ENCODE measurements around the gene TBC1D14.
A peak's percentile ranks its signal among the peaks of the same experiment; 100 is the strongest.

TBC1D14 gene

DNA sequence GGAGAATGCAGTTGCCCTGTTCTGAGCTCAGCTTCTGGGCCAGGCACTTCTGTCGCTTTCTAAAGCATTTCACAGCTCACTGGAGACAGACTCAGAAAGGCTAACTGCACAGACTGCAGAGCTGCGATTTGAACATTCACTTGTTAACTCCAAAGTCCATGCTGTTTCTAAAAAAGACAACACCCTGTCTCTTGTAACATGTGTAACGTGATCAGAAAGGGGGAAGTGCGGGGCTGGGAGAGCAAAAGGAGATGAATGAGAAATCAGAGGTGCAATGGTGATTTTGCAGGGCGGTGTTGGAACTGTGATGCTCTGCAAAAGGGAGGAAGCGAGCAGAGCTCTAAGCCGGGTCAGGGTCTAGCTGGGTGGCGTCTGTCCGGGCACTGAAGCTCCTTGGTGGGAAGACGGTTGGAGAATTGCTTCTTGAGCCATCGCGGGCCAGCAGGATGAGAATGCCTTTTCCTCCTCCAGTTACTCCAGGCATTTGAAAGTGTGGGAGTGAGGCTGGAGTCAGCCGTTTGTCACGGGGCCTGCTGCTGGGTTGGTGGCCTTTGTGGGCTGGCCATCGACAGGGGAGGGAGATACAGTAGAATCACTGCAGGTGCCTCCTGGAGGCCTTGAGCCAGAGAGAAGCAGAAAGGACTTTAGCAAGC lies 20.3 kb downstream of the TBC1D14 start:
- DNase-seq (ENCODE audit: low spot score), result no peak

DNA sequence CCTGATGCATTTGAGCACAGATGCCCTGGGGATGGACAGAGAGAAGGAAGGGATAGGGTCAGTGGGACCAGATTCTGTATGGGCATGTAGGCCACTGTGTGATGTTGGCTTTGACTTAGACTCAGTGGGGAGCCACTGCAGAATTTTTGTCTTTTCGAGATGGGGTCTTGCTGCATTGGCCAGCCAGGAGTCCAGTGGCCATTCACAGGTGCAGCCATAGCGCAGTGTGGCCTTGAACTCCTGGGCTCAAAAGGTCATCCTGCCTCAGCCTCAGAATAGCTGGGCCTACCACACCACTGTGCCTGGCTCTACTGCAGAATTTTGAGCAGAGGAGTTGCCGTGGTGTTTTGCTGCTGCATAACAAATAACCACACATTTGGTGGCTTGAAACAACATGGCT lies 22.8 kb downstream of the TBC1D14 start:
- DNase-seq (ENCODE audit: low spot score), result no peak

DNA sequence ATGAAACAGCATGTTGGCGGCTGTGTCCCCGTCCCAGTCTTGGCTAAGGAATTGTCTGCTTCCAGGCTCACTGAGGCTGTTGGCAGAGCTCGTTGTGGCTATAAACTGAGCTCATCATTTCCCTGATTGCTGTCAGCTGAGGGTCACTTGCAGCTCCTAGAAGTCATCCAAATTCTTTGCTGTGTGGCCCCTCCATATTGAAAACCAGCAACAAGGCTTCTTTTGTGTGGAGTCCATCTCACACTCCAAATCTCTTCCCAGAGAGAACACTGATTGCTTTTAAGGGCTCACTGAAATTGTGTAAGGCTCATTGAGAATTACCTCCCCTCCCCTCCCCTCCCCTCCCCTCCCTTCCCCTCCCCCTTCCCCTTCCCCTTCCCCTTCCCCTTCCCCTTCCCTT lies 23.3 kb downstream of the TBC1D14 start:
- DNase-seq (ENCODE audit: low spot score), result no peak

DNA sequence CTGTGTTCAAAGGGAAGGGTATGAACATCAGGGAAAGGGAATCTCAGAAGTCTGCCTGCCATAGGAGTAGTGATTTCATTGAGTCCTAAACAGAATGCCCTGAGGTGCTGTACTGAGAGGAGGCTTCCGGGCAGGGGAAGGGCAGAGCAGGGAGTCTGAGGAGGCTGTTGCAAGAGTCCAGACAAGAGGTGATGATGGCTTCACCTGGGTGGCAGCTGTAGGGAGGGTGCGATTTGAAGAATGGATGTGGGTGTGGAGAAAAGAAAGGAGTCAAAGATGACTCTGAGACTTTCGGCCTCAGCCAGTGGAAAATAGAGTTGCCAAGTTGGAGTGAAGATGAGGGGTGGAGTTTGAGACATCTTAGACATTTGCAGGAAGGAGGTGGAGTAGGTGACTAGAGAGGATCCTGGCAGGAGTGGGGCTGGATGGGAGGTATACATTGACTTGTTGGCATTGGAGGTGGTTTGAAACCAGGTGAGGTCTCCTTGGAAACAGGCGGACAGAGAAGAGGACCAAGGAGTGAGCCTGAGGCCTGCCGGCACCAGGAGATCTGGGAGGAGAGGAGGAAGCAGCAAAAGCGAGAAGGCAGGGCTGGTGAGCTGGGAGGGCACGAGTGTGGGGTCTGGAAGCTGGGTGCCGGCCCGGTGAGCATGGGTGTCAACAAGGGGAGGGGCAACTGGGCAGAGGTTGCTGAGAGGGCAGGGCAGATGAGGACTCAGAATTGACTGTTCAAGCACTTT lies 24.2 kb downstream of the TBC1D14 start:
- no peak for DNase-seq (ENCODE audit: low spot score)

DNA sequence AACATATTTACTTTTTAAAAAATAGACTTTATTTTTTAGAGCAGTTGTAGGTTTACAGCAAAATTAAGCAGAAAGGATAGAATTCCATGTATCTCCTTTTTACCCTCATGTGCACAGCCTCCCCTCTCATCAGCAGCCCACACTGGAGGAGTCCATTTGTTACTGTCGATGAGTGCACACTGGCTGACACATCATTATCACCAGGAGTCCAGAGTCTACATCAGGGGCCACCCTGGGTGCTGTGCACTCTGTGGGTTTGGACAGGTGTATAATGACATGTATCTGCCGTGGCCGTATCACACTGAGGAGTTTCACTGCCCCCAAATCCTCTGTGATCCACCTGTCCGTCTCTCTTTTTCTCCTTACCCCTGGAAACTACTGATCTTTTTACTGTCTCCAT lies 26.3 kb downstream of the TBC1D14 start:
- no peak for DNase-seq (ENCODE audit: low spot score)

DNA sequence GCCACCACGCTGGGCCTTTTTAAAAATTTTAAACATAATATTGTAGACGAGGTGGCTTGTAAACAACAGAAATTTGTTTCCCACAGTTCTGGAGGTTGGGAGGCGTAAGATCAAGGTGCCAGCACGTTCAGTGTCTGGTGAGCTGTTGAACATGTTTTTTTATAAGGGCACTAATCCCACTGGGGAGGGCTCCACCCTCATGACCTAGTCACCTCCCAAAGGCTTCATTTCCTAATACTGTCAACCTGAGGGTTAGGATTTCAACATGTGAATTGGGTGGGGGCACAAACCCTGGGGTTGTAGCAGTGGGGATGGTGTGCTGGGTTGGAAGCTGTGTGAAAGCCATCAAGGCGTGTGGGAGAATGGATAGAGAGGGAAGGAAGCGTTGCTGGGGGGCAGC lies 27.6 kb downstream of the TBC1D14 start:
- DNase-seq (ENCODE audit: low spot score), result no peak

DNA sequence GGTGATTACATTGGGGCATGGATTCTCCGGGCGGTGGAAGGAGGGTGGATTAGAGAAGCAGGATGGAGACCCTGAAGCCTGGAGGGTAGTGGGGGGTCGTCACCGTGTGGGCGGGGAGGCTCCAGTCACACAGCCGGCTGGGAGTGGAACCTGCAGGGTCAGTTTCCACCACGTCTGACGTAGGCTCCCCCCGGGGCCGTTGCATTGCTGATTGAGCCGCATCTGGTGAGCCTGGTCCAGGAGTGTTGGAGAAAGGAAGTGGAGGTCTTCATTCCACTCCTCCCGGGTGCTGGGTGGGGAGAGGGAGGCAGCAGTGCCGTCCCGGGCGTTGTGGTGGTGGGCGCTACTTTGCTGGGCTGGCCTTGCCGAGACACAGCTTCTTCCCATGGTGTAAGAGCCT lies 28.1 kb downstream of the TBC1D14 start:
- no peak for DNase-seq (ENCODE audit: low spot score)

DNA sequence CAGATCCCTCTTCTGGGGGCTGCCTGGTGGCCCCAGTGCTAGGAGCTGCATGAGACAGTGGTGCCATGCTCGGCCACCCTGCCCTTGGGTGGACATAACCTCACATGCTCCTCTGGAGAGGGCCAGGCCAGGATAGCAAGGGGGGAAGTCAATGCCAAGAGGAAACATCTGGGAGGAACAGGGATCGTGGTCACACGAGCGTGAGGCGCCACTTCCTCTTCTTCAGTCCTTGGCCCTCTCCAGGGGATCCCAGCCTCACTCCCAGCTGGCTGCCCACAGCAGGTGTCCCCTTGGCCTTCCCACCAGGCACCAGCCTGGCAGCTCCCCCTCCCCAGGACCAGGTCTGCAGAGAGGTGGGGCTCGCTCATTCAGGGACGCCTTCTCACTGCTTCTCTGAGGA lies 28.6 kb downstream of the TBC1D14 start:
- no peak for DNase-seq (ENCODE audit: low spot score)

DNA sequence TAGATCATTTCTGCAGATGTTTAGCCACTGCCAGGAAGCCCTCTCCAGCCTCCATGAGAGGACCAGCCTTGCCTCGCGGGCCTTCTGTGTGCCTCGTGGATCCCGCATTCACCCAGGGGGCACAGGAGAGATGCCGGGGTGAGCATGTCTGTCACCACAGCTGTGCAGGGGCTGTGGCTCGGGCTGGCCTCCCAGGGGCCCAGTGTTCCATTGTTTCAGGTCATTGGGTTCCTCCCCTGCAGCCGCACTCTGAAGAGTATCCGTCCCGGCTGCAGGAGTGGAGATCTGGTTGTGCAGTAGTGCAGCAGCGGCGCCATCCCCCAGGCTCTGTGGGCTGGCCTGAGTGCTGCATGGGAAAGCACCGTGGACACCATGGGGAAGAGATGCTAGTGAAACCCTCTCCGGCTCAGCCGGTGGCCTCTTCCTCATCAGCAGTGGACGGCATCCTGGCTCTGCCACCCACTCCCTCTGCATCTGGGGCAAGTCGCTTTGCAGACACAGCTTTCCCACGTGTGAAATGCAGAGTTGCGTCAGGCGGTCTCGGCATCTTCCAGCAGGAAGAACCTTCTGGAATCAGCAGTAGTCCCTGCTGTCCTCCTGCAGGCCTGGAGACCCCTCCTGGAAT lies 29.1 kb downstream of the TBC1D14 start:
- no peak for DNase-seq (ENCODE audit: low spot score)

DNA sequence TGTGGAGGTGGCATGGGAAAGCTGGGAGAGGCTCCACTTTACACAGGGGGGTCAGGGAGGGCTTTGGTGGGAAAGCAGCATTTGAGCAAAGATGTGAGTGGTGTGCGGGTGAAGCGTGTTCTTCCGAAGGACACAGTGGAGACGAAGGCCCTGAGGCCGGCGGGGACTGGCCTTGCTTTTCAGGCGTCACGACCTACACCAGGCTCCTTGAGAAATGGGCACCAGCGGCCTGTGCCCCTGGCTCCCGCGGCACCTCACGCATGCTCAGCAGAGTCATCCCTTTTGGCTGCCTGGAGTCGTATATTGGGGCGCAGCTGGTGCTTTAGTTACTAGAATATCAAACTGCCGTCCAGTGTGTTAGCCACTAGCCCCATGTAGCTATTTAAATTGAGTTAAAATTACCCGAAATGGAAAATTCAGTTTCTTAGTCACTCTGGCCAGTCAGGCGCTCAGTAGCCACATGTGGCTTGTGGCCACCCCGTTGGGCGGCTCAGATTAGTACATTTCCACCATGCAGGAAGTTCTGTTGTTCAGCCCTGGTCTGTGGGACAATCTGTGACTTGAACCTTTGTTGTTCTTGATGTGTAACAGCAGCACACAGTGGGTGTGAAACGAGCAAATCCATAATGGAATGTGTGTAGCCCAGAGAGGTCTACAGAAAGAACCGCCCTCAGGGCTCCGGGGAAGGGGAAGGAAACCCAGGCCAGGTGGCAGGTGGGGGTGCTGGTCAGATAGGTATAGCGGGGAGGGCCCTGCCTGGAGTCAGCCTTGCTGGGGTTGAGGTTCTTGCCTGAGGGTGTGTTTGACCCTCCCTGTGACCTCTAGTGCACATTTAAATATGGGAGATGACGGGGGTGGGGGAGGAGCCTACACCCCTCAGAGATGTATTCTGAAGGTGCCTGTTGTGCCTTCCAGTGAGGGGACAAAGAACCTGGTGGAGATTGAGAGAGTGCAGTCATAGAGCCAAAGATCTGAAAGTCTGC lies 30.4 kb downstream of the TBC1D14 start:
- no peak for DNase-seq (ENCODE audit: low spot score)

DNA sequence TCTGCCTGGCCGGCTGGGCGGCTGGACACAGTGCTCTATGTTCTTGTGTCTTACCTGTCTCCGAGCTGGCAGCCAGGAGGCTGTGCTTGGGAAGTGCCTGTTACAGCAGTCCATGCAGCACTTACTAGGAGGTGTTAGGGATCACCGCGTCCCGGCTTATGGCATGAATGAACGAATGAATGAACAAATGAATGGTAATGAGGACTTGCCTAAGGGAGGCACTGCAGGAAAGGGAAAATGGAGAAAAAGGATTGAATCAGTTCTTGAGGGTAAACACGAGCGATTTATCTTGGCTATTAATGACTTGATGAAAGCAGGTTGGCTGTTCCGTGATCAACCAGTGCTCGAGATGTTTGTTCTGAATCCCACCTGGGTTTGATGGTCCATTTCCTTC lies 31.1 kb downstream of the TBC1D14 start:
- DNase-seq (ENCODE audit: low spot score), result no peak

DNA sequence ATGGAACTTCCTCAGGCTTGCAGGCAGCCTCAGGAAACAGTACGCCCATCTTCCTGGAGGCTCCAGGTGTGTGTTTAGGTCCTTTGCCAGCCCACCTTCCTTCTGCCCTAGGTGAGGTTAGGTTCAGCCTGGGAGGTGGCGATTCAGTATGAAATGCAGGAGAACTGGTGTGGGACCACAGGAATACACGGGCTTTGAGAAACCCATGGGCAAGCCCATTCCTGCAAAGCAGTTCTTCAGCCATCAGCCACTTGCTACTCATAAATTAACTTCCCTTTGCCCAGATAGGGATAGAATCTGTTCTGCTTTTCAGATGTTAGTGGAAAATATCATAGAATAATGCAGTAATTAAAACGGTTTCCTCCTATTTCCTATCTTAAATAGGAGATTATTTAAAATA lies 32.2 kb downstream of the TBC1D14 start:
- no peak for DNase-seq (ENCODE audit: low spot score)

DNA sequence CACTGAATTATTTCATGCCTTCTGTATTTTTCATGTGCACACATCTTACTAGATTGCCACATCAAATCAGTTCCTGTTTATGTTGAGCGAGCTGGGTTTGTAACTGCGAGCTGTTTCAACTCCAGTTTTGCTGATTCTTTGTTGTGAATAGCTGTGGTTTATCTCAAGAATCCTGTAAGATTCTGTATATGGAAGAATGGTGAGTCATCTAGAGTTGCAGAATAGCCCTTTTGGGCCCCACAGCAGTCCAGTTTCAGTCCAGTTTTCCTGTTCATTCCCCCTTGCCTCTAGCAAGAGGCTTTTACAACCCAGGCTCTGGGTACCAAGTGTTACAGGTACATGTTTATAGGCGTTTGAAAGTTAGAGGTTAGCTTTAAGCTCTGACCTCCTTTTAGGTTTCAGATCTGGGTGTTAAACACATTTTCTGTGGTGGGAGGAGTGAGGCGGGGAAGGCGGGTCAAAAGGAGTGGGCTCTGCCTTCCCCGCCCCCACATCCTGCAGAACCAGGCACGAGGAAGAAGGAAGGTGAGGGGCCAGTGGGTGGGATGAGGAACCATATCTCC lies 32.7 kb downstream of the TBC1D14 start:
- peak; percentile 37 for DNase-seq (ENCODE audit: low spot score)

DNA sequence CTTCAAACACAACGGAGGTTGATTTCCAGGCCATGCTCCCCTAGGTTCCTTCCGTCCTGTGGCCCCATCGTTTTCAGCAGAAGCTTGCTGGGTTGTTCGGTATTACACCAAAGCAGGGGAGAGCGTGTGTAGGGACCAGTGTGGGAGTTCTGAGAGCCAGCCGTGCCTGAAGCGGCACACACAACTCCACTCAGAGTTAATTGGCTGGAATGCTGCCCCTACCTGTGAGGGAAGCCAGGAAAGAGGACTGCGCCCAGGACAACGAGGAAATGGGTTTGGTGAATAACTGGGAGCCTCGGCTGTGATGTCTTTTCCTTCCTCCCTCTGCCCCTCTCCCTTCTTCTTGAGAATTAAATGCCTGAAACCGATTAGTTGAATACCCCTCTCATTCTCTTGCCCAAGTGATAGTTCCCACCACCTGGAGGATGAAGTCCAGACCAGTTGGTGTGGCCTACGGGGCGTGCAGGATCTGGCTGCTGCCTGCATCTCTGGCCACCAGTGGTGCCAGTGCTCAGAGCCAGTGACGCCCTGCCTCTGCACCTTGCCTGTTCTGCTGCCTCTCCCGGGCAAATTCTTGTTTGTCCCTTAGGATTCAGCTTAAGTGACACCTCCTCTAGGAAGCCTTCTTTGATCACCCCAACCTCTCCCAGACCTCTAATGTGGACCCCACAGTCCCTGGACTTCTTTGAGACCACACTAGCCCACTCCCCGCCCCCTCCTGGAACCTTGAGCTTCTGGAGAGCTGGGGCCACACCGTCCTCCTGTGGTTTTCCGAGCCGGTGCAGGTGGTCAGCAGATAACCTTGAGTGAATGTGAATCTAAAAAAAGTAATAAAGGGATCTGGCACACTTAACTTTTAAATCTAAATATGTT lies 33.6 kb downstream of the TBC1D14 start:
- DNase-seq (ENCODE audit: low spot score), result no peak

DNA sequence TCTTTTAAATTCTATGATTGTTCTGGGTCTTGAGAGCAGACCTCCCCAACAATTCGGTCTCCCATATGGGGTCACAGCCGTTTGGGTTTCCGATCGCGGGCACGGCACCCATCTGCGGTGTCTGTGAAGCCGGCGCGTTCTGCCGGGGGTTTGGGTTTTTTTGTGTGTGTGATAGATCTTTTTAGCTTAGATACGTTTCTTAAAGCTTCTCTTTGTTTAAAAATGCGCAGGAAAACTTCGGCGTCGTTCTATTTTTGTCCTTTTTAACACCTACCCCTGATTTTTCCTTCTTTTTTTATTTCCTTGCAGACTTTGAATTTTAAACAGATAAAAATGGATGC lies 34.2 kb downstream of the TBC1D14 start:
- no peak for DNase-seq (ENCODE audit: low spot score)

DNA sequence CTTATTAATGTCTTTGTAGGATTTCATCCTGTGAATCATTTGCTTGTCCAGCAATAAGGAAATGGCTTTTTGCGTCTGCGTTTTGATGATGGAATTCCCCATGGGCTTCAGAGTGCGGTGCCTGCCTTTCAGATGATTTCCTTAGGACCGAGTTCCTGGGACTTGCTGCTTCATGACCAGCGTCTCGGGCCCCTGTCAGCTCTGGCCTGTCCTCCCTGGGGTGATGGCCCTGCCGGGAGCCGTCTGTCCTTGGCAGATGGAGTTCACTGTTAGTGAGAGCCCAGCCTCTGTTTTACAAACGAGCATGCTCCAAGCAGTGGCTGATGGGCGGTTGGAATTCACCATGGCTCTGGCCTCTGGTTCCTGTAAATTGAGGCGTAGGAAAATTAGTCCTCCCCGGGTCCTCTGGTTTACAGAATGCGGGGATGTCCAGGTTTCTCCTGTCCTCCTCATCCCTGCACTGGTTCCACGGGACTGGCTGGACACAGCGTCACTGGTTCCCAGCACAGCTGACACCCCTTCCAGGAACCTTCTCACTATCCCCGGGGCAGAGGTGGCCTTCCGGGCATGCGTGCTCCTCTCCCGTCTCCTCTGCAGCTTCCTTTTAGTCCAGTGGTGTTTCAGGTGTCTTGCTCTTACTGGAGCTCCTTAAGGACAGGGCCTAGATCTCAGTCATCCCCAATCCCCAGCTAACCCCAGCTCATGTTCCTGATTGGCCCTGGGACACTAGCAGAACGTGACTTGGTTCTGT lies 34.9 kb downstream of the TBC1D14 start:
- DNase-seq (ENCODE audit: low spot score), result no peak

DNA sequence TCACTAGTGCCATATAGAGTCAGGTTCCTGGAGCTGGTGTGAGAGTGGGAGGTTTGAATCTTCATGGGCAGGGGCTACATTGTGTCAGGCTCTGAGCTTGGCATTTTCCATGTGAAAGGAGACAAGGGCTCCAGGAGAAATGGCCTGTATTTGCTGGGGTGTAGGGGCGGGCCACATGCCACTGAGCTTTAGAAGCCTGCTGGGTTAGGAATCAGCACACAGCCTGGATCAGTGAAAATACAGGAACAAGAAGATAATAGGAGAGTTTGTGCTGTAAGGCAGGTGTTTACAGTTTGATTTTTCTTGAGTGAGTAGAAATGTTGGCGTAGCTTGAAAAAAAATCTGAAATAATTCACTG lies 35.4 kb downstream of the TBC1D14 start:
- DNase-seq (ENCODE audit: low spot score), result no peak

DNA sequence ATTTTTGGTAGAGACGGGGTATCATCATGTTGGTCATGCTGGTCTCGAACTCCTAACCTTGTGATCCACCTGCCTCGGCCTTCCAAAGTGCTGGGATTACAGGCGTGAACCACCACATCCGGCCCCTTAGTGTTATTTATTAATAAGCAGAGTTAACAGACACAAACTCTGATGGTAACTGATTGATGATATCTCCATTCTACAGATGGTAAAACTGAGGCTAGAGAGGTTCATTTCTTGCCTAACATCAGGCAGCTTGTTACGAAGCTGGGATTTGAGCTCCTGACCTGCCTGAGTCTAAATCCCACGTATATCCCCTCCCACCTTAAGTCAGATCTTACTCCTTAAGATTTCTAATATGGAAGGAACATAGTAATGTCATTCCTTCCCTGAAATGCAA lies 36.9 kb downstream of the TBC1D14 start:
- DNase-seq (ENCODE audit: low spot score), result no peak

DNA sequence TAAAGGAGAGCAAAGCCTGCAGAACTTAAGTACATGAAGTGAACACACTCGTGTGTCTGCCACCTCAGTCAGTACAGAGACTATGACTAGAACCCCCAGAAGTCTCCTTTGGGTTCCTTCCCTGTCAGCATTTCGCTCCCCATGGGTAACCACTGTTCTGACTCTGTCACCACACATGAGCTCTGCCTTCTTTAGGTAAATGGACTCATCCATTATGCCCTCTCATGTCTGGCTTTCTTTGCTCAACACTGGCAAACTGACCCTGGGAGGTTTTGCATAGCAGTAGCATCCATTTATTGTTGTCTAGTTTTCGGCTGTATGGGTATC lies 38.5 kb downstream of the TBC1D14 start:
- no peak for DNase-seq (ENCODE audit: low spot score)

DNA sequence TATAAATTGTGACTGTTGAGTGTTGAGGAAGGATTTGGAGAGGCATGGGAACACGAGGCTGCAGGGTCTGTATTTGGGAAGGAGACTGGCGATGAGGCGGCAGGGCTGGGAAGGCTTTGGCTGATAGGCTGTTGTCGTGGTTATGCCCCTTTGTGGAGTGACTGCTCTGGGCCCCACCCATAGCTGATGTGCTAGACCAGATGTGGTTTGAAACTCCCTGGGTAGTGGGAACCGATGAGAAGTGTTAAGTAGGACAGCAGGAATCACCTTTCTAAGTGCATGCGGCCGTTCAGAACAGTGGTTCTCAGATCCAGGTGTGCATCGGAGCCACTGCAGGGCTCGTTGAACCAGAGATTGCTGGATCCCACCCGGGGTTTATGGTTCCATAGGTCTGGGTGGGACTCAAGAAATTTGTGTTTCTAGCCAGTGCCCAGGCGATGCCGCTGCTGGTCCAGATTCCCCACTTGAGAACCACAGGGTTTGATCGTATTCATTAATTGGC lies 42.3 kb downstream of the TBC1D14 start:
- peak; percentile 18 for DNase-seq (ENCODE audit: low spot score)

All from hematopoietic multipotent progenitor cell treated with erythropoietin and hydrocortisone succinate and interleukin-3 and kit ligand, for 17 days (in vitro differentiated cells).